GM18508 (cell line): ENCODE results near the gene ARHGEF3.
A peak's percentile ranks its signal among the peaks of the same experiment; 100 is the strongest.
"Not testable (repeated sequence)": the region's sequence is repeated elsewhere in the genome, so short reads cannot be mapped to it uniquely, and the experiment has no call there.

Experiments used
- ATAC-seq: cut with Tn5 transposase; IDR thresholded peaks from one replicate; pipeline ENCODE4 v1.9.1; 2021; ENCODE audit warnings: moderate number of reproducible peaks; ENCODE audit not compliant: insufficient read depth, unreplicated experiment

The ARHGEF3 gene

GRCh38 chr3:56775838-56776555 is 25.8 kb downstream of the ARHGEF3 start:
- no peak for ATAC-seq

- ATAC-seq: no peak
Observed at GRCh38 chr3:56775445-56775837, 26.3 kb downstream of the ARHGEF3 start.

- no peak for ATAC-seq
Observed at GRCh38 chr3:56773986-56774385, 27.8 kb downstream of the ARHGEF3 start.

DNA sequence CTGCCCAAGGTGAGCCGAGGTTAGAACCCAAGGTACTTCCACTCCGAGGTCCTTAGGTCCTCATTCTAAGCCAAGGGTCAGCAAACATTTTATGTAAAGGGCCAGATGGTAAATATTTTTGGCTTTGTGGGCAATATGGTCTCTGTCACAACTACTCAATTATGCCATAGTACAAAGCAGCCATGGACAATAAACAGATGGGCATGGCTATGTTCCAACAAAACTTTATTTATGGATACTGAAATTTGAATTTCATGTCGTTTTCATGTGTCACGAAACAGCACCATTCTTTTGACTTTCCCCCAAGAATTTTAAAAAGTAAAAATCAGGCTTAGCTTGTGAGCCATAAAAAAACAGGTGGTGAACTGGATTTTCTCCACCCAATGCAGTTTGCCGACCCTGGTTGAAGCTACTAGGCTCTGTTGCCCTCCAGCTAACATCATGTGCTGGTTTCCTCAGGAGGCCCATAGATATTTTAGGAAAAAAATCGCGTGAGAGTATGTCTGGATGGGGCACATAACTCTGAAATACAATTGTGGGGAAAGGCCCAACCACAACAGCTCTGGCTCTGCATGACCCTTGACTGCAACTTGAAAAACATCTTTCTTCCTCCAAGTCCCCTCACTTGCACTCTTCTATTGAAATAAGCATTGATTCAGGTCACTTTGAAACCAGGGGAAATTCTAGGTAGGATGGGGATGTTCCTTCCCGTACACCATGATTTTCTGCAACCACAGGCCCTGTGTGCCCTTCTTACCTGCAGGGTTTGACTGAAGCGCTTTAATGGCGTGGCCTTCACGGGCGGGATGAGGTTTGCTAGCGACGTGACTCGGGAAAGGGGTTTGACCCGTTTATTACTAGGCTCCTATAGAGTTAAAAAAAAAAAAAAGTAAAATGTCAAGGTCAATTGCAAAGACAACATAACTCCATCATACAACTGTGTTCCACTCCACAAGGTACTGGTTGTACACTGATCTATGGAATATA is 28.5 kb downstream of the ARHGEF3 start:
- no peak for ATAC-seq

DNA sequence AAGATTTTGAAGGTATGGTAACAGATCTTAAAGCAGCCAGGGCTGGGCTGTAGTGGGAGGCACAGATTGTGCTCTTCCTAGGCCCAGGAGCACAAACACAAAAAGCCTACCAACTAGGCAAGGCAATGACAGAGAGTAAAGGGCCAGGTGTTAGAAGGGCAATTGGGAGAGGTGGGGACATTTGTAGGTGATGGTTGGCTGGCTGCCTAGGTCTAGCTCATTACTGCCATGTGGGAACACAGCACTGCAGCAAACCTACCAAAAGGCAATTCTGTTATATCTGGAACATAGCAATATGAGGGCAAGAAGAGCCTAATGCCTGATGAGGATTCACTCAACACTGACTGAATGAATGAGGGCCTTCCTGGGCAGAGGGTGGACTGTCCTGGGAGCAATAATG is 30.4 kb downstream of the ARHGEF3 start:
- ATAC-seq: no peak

- ATAC-seq: no peak
Observed at GRCh38 chr3:56769116-56769707, 32.5 kb downstream of the ARHGEF3 start.

- ATAC-seq: no peak
Observed at GRCh38 chr3:56764904-56765547, 36.7 kb downstream of the ARHGEF3 start.

GRCh38 chr3:56764184-56764583 is 37.6 kb downstream of the ARHGEF3 start:
- ATAC-seq: no peak

DNA sequence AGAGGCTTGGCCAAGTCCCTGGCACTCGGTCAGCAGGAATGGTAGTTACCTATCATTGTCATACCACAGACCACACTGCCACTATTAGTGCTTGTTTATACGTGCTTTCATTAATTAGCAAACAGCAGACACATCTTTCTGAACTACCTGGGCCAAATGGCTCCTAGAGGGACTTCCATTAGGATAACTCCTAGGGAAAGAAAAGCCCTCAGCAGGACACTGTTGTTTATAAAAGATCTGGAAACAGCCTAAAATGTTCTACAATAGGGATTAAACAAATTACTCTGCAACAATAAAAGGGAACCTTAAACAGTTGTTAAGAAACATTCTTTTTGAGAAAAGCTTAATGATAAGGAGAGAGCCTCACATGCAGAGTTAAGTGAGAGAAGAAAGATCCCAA is 38.5 kb downstream of the ARHGEF3 start:
- no peak for ATAC-seq

DNA sequence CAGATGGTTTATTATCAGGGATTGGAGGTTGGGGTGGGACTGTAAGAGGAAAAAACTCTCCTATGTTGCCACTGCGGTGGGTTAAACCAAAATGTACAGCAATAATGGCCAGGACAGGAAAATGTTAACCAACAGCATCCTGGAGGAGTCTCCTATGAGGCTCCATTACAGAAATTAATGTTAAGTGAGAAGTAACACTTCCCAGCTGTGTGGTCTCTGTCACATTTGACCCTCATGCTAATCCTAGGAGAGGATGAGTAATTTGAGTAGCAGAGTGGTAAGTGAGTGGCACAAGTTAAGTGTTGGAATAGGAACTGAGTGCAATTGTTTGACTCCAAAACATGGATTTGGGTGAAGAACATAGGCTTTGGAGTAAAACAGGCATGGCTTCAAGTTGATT is 39.0 kb downstream of the ARHGEF3 start:
- ATAC-seq: no peak

DNA sequence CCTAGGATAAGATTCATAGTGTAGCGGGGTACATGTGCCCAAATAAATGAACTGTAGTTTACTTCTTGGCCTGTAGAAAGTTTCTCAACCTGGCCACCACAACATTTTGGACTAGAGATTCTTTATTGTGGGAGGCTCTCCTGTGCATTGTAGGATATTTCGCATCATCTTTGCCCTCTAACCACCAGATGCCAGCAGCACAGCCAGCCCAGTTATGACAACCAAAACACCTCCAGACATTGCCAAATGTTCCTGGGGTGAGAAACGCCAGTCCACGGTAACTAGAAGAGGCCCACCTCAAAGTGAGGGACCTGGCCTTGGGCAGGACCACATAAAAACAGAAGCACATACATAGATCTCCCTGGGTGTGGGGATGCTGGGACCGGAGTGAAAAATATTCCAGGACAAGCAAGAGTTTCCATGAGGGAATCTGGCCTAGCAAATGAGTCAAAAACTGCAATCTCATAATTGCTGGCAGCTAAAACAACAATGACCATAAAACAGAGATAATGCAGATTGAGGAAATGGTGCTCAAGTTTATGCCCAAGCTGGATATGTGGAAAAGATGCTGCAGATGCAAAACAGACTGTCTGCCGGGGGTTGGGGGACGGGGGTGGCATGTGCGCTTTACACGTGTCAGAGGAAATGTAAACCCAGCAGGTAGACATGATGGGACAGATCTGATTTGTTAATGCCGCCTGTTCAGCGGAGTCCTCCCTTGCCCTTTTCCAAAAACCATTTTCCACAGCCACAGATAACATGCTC is 39.7 kb downstream of the ARHGEF3 start:
- no peak for ATAC-seq

GRCh38 chr3:56761023-56761422 is 40.7 kb downstream of the ARHGEF3 start:
- ATAC-seq: no peak

GRCh38 chr3:56759532-56759931 is 42.2 kb downstream of the ARHGEF3 start:
- no peak for ATAC-seq

- peak; percentile 44 for ATAC-seq
Observed at GRCh38 chr3:56758539-56758981, 43.2 kb downstream of the ARHGEF3 start.

DNA sequence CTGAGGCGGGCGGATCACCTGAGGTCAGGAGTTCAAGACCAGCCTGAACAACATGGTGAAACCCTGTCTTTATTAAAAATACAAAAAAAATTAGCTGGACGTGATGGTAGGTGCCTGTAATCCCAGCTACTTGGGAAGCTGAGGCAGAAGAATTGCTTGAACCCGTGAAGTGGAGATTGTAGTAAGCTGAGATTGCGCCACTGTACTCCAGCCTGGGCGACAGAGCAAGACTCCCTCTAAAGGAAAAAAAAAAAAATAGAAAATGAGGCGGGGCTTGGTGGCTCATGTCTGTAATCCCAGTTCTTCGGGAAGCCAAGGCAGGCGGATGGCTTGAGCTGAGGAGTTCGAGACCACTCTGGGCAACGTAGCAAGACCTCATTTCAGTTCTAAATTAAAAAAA is 43.7 kb downstream of the ARHGEF3 start:
- not testable (repeated sequence) for ATAC-seq

- no peak for ATAC-seq
Observed at GRCh38 chr3:56754741-56755417, 46.9 kb downstream of the ARHGEF3 start.

- peak; percentile 70 for ATAC-seq
Observed at GRCh38 chr3:56753206-56753820, 48.4 kb downstream of the ARHGEF3 start.

GRCh38 chr3:56751056-56751707 is 50.6 kb downstream of the ARHGEF3 start:
- ATAC-seq: no peak
